ENCODE data around the gene SPIRE2. TPM values are rescaled to one million over a fixed set of nuclear protein-coding genes. Genes with fewer than 3 reads are reported as not detected.

Gene SPIRE2
- total and polyA plus RNA-seq, 2 of the 13 experiments (the other 11 are each of a cell fraction or from before 2014, with no cell fraction given), result 13.3 to 37.5 TPM

GRCh38 chr16:89870440-89870839 lies 42.2 kb downstream of the SPIRE2 start:
- no TSS peak for BruUV-seq (replicated peaks)
- TF ChIP-seq RARG (CRISPR knock-in tag; IDR thresholded peaks at IDR 0.05; ENCODE audit: low read depth), result no peak
- TF ChIP-seq ZNF343 (CRISPR knock-in tag; IDR thresholded peaks at IDR 0.05), result 0 out of 2 replicates have a peak, but pooled peaks have one; percentile 18
- peak; percentile 65; the same call in 1 of the 2 replicates for TF ChIP-seq TOPORS (CRISPR knock-in tag; IDR thresholded peaks at IDR 0.05)
- 0 out of 2 replicates have a peak, but pooled peaks have one; percentile 30 for TF ChIP-seq ARID2 (CRISPR knock-in tag; IDR thresholded peaks at IDR 0.05; ENCODE audit: borderline replicate concordance)
- TF ChIP-seq NFE2L2 (IDR thresholded peaks at IDR 0.05; ENCODE audit: low read length), result no peak
- TF ChIP-seq ZNF703 (CRISPR knock-in tag; IDR thresholded peaks at IDR 0.05; ENCODE audit: borderline replicate concordance), result no peak
- 0 out of 2 replicates have a peak, but pooled peaks have one; percentile 15 for TF ChIP-seq REPIN1 (CRISPR knock-in tag; IDR thresholded peaks at IDR 0.05; ENCODE audit: borderline replicate concordance, low read depth)
- TF ChIP-seq, protein P1, sequence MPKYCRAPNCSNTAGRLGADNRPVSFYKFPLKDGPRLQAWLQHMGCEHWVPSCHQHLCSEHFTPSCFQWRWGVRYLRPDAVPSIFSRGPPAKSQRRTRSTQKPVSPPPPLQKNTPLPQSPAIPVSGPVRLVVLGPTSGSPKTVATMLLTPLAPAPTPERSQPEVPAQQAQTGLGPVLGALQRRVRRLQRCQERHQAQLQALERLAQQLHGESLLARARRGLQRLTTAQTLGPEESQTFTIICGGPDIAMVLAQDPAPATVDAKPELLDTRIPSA (CRISPR knock-in tag; IDR thresholded peaks at IDR 0.05; ENCODE audit: borderline replicate concordance), result no peak
- TF ChIP-seq, protein P2, sequence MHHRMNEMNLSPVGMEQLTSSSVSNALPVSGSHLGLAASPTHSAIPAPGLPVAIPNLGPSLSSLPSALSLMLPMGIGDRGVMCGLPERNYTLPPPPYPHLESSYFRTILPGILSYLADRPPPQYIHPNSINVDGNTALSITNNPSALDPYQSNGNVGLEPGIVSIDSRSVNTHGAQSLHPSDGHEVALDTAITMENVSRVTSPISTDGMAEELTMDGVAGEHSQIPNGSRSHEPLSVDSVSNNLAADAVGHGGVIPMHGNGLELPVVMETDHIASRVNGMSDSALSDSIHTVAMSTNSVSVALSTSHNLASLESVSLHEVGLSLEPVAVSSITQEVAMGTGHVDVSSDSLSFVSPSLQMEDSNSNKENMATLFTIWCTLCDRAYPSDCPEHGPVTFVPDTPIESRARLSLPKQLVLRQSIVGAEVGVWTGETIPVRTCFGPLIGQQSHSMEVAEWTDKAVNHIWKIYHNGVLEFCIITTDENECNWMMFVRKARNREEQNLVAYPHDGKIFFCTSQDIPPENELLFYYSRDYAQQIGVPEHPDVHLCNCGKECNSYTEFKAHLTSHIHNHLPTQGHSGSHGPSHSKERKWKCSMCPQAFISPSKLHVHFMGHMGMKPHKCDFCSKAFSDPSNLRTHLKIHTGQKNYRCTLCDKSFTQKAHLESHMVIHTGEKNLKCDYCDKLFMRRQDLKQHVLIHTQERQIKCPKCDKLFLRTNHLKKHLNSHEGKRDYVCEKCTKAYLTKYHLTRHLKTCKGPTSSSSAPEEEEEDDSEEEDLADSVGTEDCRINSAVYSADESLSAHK (CRISPR knock-in tag; IDR thresholded peaks at IDR 0.05; ENCODE audit: borderline replicate concordance), result no peak
- no peak for TF ChIP-seq CBX5 (CRISPR knock-in tag; IDR thresholded peaks at IDR 0.05; ENCODE audit: borderline replicate concordance)
- no peak overlapping the region for H3K9ac ChIP-seq (ENCODE audit: insufficient read depth, low read depth, low read length)
- DNase-seq (ENCODE audit: low spot score), result no peak
- no peak overlapping the region for H3K4me2 ChIP-seq (ENCODE audit: low read depth, low read length)
- no peak for FAIRE-seq
- no peak for ATAC-seq
- peaks cover 9% of the 10 kb centered on the region; the same call in 1 of the 2 replicates for H4K20me1 ChIP-seq (ENCODE audit: insufficient read depth, low read length)
- no peak overlapping the region for H3K27ac ChIP-seq (ENCODE audit: extremely low read length, insufficient read depth, low read length)
- H3K9me3 ChIP-seq (ENCODE audit: low read length), result peaks cover 10% of the 10 kb centered on the region
- H3K79me2 ChIP-seq (ENCODE audit: insufficient read depth, low read length), result peaks cover 13% of the 10 kb centered on the region
- no peak overlapping the region for H3K4me3 ChIP-seq (replicated peaks in 1 of 3; ENCODE audit: insufficient read depth in 1 of 3, low read depth in 2 of 3, low read length in 3 of 3)
- H2AFZ ChIP-seq (ENCODE audit: low read length), result no peak overlapping the region
- H3K27me3 ChIP-seq (ENCODE audit: control insufficient read depth in 1 of 2, insufficient read depth in 2 of 2, low read length in 2 of 2), result no peaks in the 10 kb centered on the region
- WGBS (ENCODE audit: low lambda C conversion rate), result 98% methylated on average over 6 of the region's 6 CpGs
- CTCF ChIA-PET (ENCODE audit: low intra/inter-chr PET ratio, low total read pairs), result no interaction called here
- in situ Hi-C loops (cut with HindIII; ENCODE audit: extremely low pct_ligation_motif_present, low pct_unique_long_range_greater_than_20kb) (no loop called here), intact Hi-C loops (cut with micrococcal nuclease; ENCODE audit: unreplicated experiment) (loop anchor here (5.0 kb wide), 2 partner anchors 33 to 53 kb away; partner anchors contain the start of gene FANCA)
- peaks cover 4 to 6% of the 10 kb centered on the region in 2 experiments for H3K36me3 ChIP-seq (replicated peaks in 1 of 2; ENCODE audit: control insufficient read depth in 1 of 2, insufficient read depth in 2 of 2, low read length in 2 of 2)
- POLR2A ChIA-PET, result no interaction called here
- H3K4me1 ChIP-seq (ENCODE audit: insufficient read depth, low read length), result peaks cover 28% of the 10 kb centered on the region

Data from HepG2 (cell line).